Choroid plexus epithelial cell (primary cell): Measurements from ENCODE around the gene ALOX15.
"Not testable (repeated sequence)": the region's sequence is repeated elsewhere in the genome, so short reads cannot be mapped to it uniquely, and the experiment has no call there.

Experiments
- DNase-seq: peaks from one replicate; pipeline ENCODE4 v3.0.0-alpha.2; 2010; ENCODE audit warnings: low read depth
- H3K4me3 ChIP-seq: 2 replicates; pipeline ENCODE4 v1.5.1; 2011; ENCODE audit warnings: low read depth, mild to moderate bottlenecking, control low read depth, low read length, moderate library complexity
- CTCF ChIP-seq: conservative IDR thresholded peaks from 2 replicates; pipeline ENCODE4 v1.5.1; 2011; ENCODE audit warnings: low read depth, mild to moderate bottlenecking, control low read depth, inconsistent platforms, low read length, moderate library complexity

The ALOX15 gene

GRCh38 chr17:4631431-4631830, 10.0 kb downstream of the ALOX15 start:
- DNase-seq, result no peak
- H3K4me3 ChIP-seq, result no peak overlapping the region
- no peak for TF ChIP-seq CTCF

- no peak for TF ChIP-seq CTCF
- no peak overlapping the region for H3K4me3 ChIP-seq
- no peak for DNase-seq
Measured at GRCh38 chr17:4626734-4627256, 14.7 kb downstream of the ALOX15 start.

GRCh38 chr17:4625181-4625617, 16.3 kb downstream of the ALOX15 start:
- TF ChIP-seq CTCF, result no peak
- DNase-seq, result peak; percentile 64
- no peak overlapping the region for H3K4me3 ChIP-seq

DNA sequence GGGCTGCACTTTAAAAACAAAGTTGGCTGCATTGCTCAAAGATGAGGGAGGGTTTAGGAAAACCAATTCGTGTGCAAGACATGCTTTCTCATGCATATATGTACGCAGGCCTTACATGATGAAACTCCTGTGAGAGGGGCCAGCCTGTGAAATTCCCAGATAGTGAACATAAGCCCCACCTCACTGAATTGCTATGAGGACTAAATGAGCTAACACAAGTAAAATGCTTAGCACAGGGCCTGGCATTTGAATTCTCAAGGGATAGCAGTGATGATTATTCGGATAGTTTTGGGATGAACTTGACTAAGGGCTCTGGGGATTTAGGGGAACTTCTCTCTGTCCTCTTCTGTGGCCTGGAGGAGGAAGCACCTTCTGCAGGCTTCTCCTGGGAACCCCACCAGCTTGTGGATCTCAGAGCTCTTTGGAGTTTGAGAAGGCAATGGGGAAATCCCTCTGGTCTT, 17.0 kb downstream of the ALOX15 start:
- not testable (repeated sequence) for H3K4me3 ChIP-seq, DNase-seq

- peak; percentile 54 for DNase-seq
- TF ChIP-seq CTCF, result no peak
- no peak overlapping the region for H3K4me3 ChIP-seq
Measured at GRCh38 chr17:4623249-4623648, 18.2 kb downstream of the ALOX15 start.

GRCh38 chr17:4622375-4622774, 19.1 kb downstream of the ALOX15 start:
- TF ChIP-seq CTCF, result no peak
- DNase-seq, result no peak
- no peak overlapping the region for H3K4me3 ChIP-seq

DNA sequence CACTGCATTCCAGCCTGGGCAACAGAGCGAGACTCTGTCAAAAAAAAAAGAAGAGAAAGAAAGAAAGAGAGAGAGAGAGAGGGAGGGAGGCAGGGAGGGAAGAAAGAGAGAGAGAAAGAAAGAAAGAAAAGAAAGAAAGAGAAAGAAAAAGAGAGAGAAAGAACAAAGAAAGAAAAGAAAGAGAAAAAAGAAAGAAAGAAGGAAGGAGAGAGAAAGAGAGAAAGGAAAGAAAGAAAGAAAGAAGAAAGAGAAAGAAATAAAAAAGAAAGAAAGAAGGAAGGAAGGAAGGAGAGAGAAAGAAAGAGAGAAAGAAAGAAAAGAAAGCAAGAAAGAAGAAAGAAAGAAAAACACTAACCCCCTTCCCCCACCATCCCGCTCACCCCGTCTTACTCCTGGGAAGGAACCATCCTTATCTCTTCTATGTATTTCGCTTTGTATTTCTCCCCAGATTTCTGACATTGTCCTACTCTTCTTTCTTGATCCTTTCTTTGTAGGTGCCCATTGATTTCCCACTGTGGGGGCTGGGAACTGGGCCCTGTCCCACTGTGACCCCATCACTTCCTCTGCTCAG, 20.9 kb downstream of the ALOX15 start:
- no peak for TF ChIP-seq CTCF
- no peak for DNase-seq
- H3K4me3 ChIP-seq, result no peak overlapping the region
